OCI-LY3 (cell line): ENCODE measurements around the gene SERPINH1.
A peak's percentile ranks its signal among the peaks of the same experiment; 100 is the strongest.

Experiments used
- H2AFZ ChIP-seq: fragments of 200-600, 300-600 bp; shearing (Covaris generic); 2 replicates; pipeline ENCODE4 v1.6.0; 2014; ENCODE audit warnings: antibody characterized with exemption, low read depth, low read length
- H3K27ac ChIP-seq: fragments of 200-600, 300-600 bp; sonication (generic); 2 replicates; pipeline ENCODE4 v1.5.1; 2014; ENCODE audit warnings: mild to moderate bottlenecking, low read length, moderate library complexity, mixed read lengths
- H3K27me3 ChIP-seq: fragments of 200-600, 300-600 bp; sonication (generic); 2 replicates; pipeline ENCODE4 v1.6.1; 2014; ENCODE audit warnings: low read depth, low read length, mixed read lengths
- H3K36me3 ChIP-seq: fragments of 200-600, 300-600 bp; sonication (generic); replicated peaks from 2 replicates; pipeline ENCODE3; 2014; ENCODE audit warnings: low read depth, low read length, mixed read lengths
- H3K4me1 ChIP-seq: fragments of 300-600, 200-600 bp; sonication (generic); 2 replicates; pipeline ENCODE4 v1.6.1; 2014; ENCODE audit warnings: low read length, mixed read lengths
- H3K4me2 ChIP-seq: fragments of 200-600, 300-600 bp; sonication (generic); 2 replicates; pipeline ENCODE4 v1.6.1; 2014; ENCODE audit warnings: low read length, mixed read lengths
- H3K4me3 ChIP-seq: fragments of 300-600, 200-600 bp; sonication (generic); 2 replicates; pipeline ENCODE4 v1.5.1; 2014; ENCODE audit warnings: antibody characterized with exemption, mild to moderate bottlenecking, low read length, moderate library complexity
- H3K79me2 ChIP-seq: fragments of 300-600, 200-600 bp; shearing (Covaris generic); 2 replicates; pipeline ENCODE4 v1.6.1; 2014; ENCODE audit warnings: mild to moderate bottlenecking, low read length, mixed read lengths
- H3K9ac ChIP-seq: fragments of 300-600, 200-600 bp; shearing (Covaris generic); 2 replicates; pipeline ENCODE4 v1.6.0; 2014; ENCODE audit warnings: mild to moderate bottlenecking, low read length, moderate library complexity
- H3K9me3 ChIP-seq: fragments of 200-600, 300-600 bp; shearing (Covaris generic); 2 replicates; pipeline ENCODE4 v1.6.1; 2014; ENCODE audit warnings: low read length, mixed read lengths; ENCODE audit not compliant: insufficient read depth
- H4K20me1 ChIP-seq: fragments of 200-600, 300-600 bp; sonication (generic); 2 replicates; pipeline ENCODE4 v1.6.1; 2016; ENCODE audit warnings: low read length, mixed read lengths; ENCODE audit not compliant: insufficient read depth
- CTCF ChIP-seq: fragments of 200-600, 300-600 bp; sonication (generic); IDR thresholded peaks from 2 replicates; pipeline ENCODE4 v1.5.1; 2014; ENCODE audit warnings: antibody characterized with exemption, low read length, low read depth
- EZH2phosphoT487 ChIP-seq: fragments of 200-600 bp; shearing (Covaris generic); IDR thresholded peaks from 2 replicates; pipeline ENCODE4 v1.6.1; 2018; ENCODE audit warnings: antibody characterized with exemption, mixed run types, low read depth

Gene SERPINH1

GRCh38 chr11:75547617-75548058, 14.4 kb upstream of the SERPINH1 start:
- Histone ChIP-seq H4K20me1 (no peaks in the 10 kb centered on the region), H3K4me3 (no peak overlapping the region), H3K9me3 (no peaks in the 10 kb centered on the region), H3K79me2 (no peaks in the 10 kb centered on the region), H3K27ac (no peak overlapping the region), H3K4me1 (no peaks in the 10 kb centered on the region), H3K9ac (no peak overlapping the region), H3K4me2 (no peak overlapping the region), H3K36me3 (no peaks in the 10 kb centered on the region), H3K27me3 (peaks cover 19% of the 10 kb centered on the region), H2AFZ (peak overlapping the region; percentile 36)
- TF ChIP-seq CTCF (peak; percentile 96), EZH2phosphoT487 (no peak)

- no peak for TF ChIP-seq CTCF
- no peak for TF ChIP-seq EZH2phosphoT487
- Histone ChIP-seq H3K79me2 (no peaks in the 10 kb centered on the region), H3K4me1 (no peaks in the 10 kb centered on the region), H4K20me1 (no peaks in the 10 kb centered on the region), H3K9me3 (no peaks in the 10 kb centered on the region), H3K27me3 (peaks cover 19% of the 10 kb centered on the region), H3K4me2 (no peak overlapping the region), H3K4me3 (no peak overlapping the region), H3K36me3 (no peaks in the 10 kb centered on the region), H3K9ac (no peak overlapping the region), H3K27ac (no peak overlapping the region), H2AFZ (no peak overlapping the region)
Observed at GRCh38 chr11:75548595-75549272, 13.3 kb upstream of the SERPINH1 start.

- H3K4me2 ChIP-seq = no peak overlapping the region
- no peak for TF ChIP-seq EZH2phosphoT487
- TF ChIP-seq CTCF = no peak
- H3K4me3 ChIP-seq = no peak overlapping the region
- H3K36me3 ChIP-seq = no peaks in the 10 kb centered on the region
- no peak overlapping the region for H2AFZ ChIP-seq
- peaks cover 19% of the 10 kb centered on the region for H3K27me3 ChIP-seq
- H3K9me3 ChIP-seq = no peaks in the 10 kb centered on the region
- no peak overlapping the region for H3K27ac ChIP-seq
- no peak overlapping the region for H3K9ac ChIP-seq
- H4K20me1 ChIP-seq = no peaks in the 10 kb centered on the region
- no peaks in the 10 kb centered on the region for H3K79me2 ChIP-seq
- H3K4me1 ChIP-seq = no peaks in the 10 kb centered on the region
Observed at GRCh38 chr11:75549370-75549958, 12.6 kb upstream of the SERPINH1 start.

GRCh38 chr11:75553182-75553581, 8.9 kb upstream of the SERPINH1 start:
- Histone ChIP-seq H3K4me3 (no peak overlapping the region), H2AFZ (no peak overlapping the region), H3K36me3 (no peaks in the 10 kb centered on the region), H4K20me1 (no peaks in the 10 kb centered on the region), H3K27ac (no peak overlapping the region), H3K27me3 (peaks cover 15% of the 10 kb centered on the region), H3K9ac (no peak overlapping the region), H3K4me2 (no peak overlapping the region), H3K4me1 (no peaks in the 10 kb centered on the region), H3K79me2 (no peaks in the 10 kb centered on the region), H3K9me3 (no peaks in the 10 kb centered on the region)
- TF ChIP-seq EZH2phosphoT487 (no peak), CTCF (no peak)
